ENCODE data around the gene TTYH1. TPM values are rescaled to one million over a fixed set of nuclear protein-coding genes. Genes with fewer than 3 reads are reported as not detected.
A peak's percentile ranks its signal among the peaks of the same experiment; 100 is the strongest.

Gene TTYH1
- total and polyA plus RNA-seq, 12 donors = 0.61 to 4.0 (median 1.6) TPM; not detected in 4

DNA sequence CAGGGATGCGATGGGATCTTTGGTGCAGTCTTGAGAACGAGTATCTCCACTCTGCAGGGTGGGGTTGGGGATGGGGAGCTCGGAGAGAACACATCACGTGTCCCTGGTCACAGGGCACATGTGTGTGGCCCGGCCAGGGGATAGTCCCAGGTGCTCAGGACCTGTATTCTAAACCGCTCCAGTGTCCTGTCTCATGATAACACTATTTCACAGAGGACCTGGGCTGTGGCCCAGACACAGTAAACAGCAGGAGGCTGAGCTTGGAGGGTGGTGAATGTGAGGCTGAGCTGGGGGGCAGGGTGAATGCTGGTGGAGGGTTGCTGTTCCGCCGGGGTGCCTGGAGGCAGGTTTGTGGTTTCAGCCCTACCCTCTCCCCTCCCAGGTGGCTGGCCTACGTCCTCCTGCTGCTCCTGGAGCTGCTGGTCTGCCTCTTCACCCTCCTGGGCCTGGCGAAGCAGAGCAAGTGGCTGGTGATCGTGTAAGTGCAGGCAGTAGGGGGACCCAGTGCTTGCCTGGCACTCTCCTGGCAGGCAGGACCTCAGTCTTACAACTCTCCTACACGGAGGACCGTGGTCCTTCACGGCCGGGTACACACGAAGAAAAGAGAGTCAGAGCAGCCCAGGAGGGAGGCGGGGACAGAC lies 11.1 kb downstream of the TTYH1 start:
- H3K27me3 ChIP-seq = peaks cover 18% of the 10 kb centered on the region
- H3K4me1 ChIP-seq (replicated peaks in 1 of 2) = peaks cover 3 to 8% of the 10 kb centered on the region in 2 donors
- WGBS, 4 donors = 59 to 69% (median 65%) methylated on average over 12 to 17 of the region's 17 CpGs
- TF ChIP-seq, protein P1, sequence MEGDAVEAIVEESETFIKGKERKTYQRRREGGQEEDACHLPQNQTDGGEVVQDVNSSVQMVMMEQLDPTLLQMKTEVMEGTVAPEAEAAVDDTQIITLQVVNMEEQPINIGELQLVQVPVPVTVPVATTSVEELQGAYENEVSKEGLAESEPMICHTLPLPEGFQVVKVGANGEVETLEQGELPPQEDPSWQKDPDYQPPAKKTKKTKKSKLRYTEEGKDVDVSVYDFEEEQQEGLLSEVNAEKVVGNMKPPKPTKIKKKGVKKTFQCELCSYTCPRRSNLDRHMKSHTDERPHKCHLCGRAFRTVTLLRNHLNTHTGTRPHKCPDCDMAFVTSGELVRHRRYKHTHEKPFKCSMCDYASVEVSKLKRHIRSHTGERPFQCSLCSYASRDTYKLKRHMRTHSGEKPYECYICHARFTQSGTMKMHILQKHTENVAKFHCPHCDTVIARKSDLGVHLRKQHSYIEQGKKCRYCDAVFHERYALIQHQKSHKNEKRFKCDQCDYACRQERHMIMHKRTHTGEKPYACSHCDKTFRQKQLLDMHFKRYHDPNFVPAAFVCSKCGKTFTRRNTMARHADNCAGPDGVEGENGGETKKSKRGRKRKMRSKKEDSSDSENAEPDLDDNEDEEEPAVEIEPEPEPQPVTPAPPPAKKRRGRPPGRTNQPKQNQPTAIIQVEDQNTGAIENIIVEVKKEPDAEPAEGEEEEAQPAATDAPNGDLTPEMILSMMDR (IDR thresholded peaks at IDR 0.05) = no peak
- no peak for TF ChIP-seq POLR2A (IDR thresholded peaks at IDR 0.05)
- DNase-seq = no peak
- H3K4me3 ChIP-seq = no peak overlapping the region
- H3K36me3 ChIP-seq (replicated peaks in 1 of 2) = no peaks in the 10 kb centered on the region
- no peak overlapping the region for H3K27ac ChIP-seq
- intact Hi-C loops (cut with DNase I) = no loop called here
- H3K9me3 ChIP-seq (replicated peaks in 1 of 3) = no peaks in the 10 kb centered on the region

DNA sequence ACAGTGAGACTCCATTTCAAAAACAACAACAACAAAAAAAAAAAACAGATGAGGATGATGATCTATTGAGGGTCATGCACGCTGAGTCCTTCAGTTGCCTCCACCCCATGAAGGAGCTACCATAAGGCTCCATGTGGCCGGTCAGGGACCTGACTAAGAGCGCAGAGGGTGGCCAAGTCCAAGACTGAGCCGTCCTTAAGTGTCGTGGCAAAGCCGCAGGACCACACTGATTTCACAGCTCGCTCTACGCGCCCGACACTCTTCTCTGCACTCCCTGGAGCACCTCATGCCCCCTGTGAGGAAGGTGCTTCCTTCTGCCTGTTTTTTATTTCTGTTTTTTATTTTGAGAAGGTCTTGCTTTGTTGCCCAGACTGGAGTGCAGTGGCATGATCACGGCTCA lies 12.3 kb downstream of the TTYH1 start:
- Histone ChIP-seq H3K36me3 (replicated peaks in 1 of 2) (no peaks in the 10 kb centered on the region), H3K27ac (no peak overlapping the region), H3K4me3 (no peak overlapping the region), H3K4me1 (replicated peaks in 1 of 2) (peaks cover 3 to 8% of the 10 kb centered on the region in 2 donors), H3K27me3 (peaks cover 18% of the 10 kb centered on the region), H3K9me3 (replicated peaks in 1 of 3) (no peaks in the 10 kb centered on the region)
- DNase-seq = no peak
- WGBS, 4 donors = 84 to 89% (median 84%) methylated on average over 11 of the region's 11 CpGs
- TF ChIP-seq, protein P1 (IDR thresholded peaks at IDR 0.05) = no peak
- TF ChIP-seq POLR2A (IDR thresholded peaks at IDR 0.05) = no peak
- intact Hi-C loops (cut with DNase I) = no loop called here

DNA sequence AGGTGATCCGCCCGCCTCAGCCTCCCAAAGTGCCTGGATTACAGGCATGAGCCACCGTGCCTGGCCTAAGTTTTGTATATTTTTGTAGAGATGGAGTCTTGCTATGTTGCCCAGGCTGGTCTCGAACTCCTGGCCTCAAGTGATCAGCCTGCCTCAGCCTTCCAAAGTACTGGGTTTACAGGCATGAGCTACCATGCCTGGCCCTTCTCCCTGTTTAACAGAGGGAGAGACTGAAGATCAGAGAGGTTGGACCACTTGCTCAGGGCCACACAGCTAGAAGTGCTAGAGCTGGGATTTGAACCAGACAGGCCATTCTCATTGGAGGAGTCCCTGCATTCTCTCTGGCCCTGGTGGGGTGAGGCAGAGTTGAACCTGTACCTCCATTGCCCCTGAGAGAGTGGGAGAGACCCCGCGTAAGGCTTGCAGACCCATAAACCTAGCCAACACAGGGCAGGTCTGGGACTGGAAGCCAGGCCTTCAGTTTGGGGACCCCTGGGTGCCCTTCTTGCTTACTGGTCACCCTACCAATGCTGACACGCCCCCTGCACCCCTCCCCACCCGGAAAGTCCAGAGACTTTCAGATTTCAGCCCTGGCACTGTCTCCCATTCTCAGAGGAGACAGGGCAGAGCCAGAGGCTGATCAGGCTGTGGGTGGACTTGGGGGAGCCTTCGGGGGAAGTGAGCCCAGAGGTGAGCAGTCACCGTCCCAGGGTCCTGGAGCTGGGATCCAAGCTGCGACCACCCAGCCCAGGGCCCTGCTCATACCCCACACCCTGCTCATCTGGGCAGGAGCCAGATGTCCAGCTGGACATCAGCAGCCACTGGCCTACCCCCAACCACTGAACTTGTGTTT lies 13.3 kb downstream of the TTYH1 start:
- no peak overlapping the region for H3K27ac ChIP-seq
- no peaks in the 10 kb centered on the region for H3K36me3 ChIP-seq (replicated peaks in 1 of 2)
- no peak for DNase-seq
- 67 to 82% (median 72%) methylated on average over 7 to 11 of the region's 11 CpGs for WGBS, 4 donors
- intact Hi-C loops (cut with DNase I) = no loop called here
- H3K9me3 ChIP-seq (replicated peaks in 1 of 3) = no peaks in the 10 kb centered on the region
- H3K4me3 ChIP-seq = no peak overlapping the region
- H3K27me3 ChIP-seq = peaks cover 18% of the 10 kb centered on the region
- H3K4me1 ChIP-seq (replicated peaks in 1 of 2) = peaks cover 3 to 8% of the 10 kb centered on the region in 2 donors
- TF ChIP-seq POLR2A (IDR thresholded peaks at IDR 0.05) = no peak
- TF ChIP-seq, protein P1 (IDR thresholded peaks at IDR 0.05) = no peak

DNA sequence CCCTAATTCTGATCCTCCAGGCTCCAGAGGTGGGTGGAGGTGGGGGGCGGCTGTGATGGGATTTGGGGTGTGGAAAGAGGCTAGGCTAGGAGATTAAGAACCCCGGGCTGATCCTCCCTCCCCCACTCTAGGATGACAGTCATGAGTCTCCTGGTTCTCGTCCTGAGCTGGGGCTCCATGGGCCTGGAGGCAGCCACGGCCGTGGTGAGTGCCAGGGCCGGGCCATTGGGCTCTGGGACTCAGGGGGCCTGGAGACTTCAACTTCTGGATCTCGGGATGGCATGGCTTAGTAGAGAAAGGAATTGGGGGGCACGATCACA lies 13.9 kb downstream of the TTYH1 start:
- Histone ChIP-seq H3K36me3 (replicated peaks in 1 of 2) (no peaks in the 10 kb centered on the region), H3K27ac (no peak overlapping the region), H3K4me3 (no peak overlapping the region), H3K27me3 (peaks cover 18% of the 10 kb centered on the region), H3K4me1 (replicated peaks in 1 of 2) (peaks cover 3 to 8% of the 10 kb centered on the region in 2 donors), H3K9me3 (replicated peaks in 1 of 3) (no peaks in the 10 kb centered on the region)
- peak in 1 of 7 donors; percentile 26 for DNase-seq
- TF ChIP-seq, protein P1 (IDR thresholded peaks at IDR 0.05) = no peak
- TF ChIP-seq POLR2A (IDR thresholded peaks at IDR 0.05) = no peak
- 55 to 75% (median 62%) methylated on average over 4 to 8 of the region's 8 CpGs for WGBS, 4 donors
- intact Hi-C loops (cut with DNase I) = no loop called here

Measured in adrenal gland (tissue), 12 donors.